Caco-2 (cell line): Measurements from ENCODE around the gene ARHGAP24. TPM values are rescaled to one million over a fixed set of nuclear protein-coding genes. Genes with fewer than 3 reads are reported as not detected.

Source experiments
- BruUV-seq: library from RNA; stranded (reverse); fragments of 400-500 nt; replicated peaks from 2 replicates; lab custom pipeline; 2021; lab: Mats Ljungman, UMichigan
- CTCF ChIA-PET: fragments of 300-600 bp; sonication (Branson Sonifier 250); formaldehyde crosslinking; loops from one replicate; lab custom pipeline; 2022; ENCODE audit warnings: antibody characterized with exemption; lab: Charles Lee
- POLR2A ChIA-PET: fragments of 300-600 bp; sonication (Branson Sonifier 250); formaldehyde crosslinking; loops from one replicate; lab custom pipeline; 2022; ENCODE audit warnings: antibody characterized with exemption; lab: Charles Lee
- DNase-seq, 2 experiments: peaks; one replicate each; pipeline versions ENCODE4 v3.0.0 to v3.0.0-alpha.2; 2020 to 2022
- H3K27me3 ChIP-seq: replicated peaks from 2 replicates; pipeline ENCODE4 v1.6.0; 2011; ENCODE audit warnings: low read length; ENCODE audit not compliant: control insufficient read depth, insufficient read depth
- H3K36me3 ChIP-seq: 2 replicates; pipeline ENCODE4 v1.5.1; 2011; ENCODE audit warnings: low read length; ENCODE audit not compliant: control insufficient read depth, insufficient read depth
- H3K4me1 ChIP-seq: fragments of 250-450 bp; sonication (Bioruptor Pico); 2 replicates; pipeline ENCODE4 v1.5.1; 2020; ENCODE audit warnings: mild to moderate bottlenecking
- H3K4me3 ChIP-seq: 2 replicates; pipeline ENCODE4 v1.5.1; 2011; ENCODE audit warnings: low read depth, mild to moderate bottlenecking, control low read depth, low read length
- H3K9me3 ChIP-seq: fragments of 250-450 bp; sonication (Bioruptor Pico); 2 replicates; pipeline ENCODE4 v1.5.1; 2020; ENCODE audit warnings: mild to moderate bottlenecking, moderate library complexity
- H3K27ac Mint-ChIP-seq: one replicate; pipeline ENCODE4 v1.8.0; 2022; ENCODE audit warnings: mixed read lengths; ENCODE audit not compliant: unreplicated experiment
- H3K27me3 Mint-ChIP-seq: one replicate; pipeline ENCODE4 v1.8.0; 2022; ENCODE audit warnings: mixed read lengths; ENCODE audit not compliant: insufficient read depth, unreplicated experiment
- H3K36me3 Mint-ChIP-seq: one replicate; pipeline ENCODE4 v1.8.0; 2022; ENCODE audit warnings: mild to moderate bottlenecking, mixed read lengths; ENCODE audit not compliant: insufficient read depth, unreplicated experiment
- H3K4me1 Mint-ChIP-seq: one replicate; pipeline ENCODE4 v1.8.0; 2022; ENCODE audit warnings: low read depth, mixed read lengths; ENCODE audit not compliant: unreplicated experiment
- H3K4me3 Mint-ChIP-seq: one replicate; pipeline ENCODE4 v1.8.0; 2022; ENCODE audit warnings: mild to moderate bottlenecking, moderate library complexity, mixed read lengths; ENCODE audit not compliant: unreplicated experiment
- H3K9me3 Mint-ChIP-seq: one replicate; pipeline ENCODE4 v1.8.0; 2022; ENCODE audit warnings: mixed read lengths; ENCODE audit not compliant: unreplicated experiment
- intact Hi-C: fragments of 100-400 bp; cut with micrococcal nuclease; formaldehyde crosslinking; loops from one replicate; pipeline ENCODE4 v1.10.0; 2022; ENCODE audit not compliant: unreplicated experiment
- total RNA-seq: library from RNA; stranded (reverse); gene quantifications from 2 replicates; pipeline ENCODE4 v1.2.3, GENCODE V29; 2022
- TF ChIP-seq, protein P1 (sequence below), 2 experiments: fragments of 200-600 bp in 1 of 2; IDR thresholded peaks; 1 replicate in 1 of 2; 2 replicates in 1 of 2; pipeline versions ENCODE4 v1.5.1 to v1.8.0; 2011 to 2022; ENCODE audit warnings: antibody characterized with exemption in 1 of 2, control low read depth in 1 of 2, inconsistent platforms in 1 of 2, low read depth in 1 of 2, low read length in 1 of 2, mild to moderate bottlenecking in 1 of 2, moderate library complexity in 1 of 2; ENCODE audit not compliant: insufficient read depth in 1 of 2, severe bottlenecking in 1 of 2, unreplicated experiment in 1 of 2

Gene ARHGAP24
- total RNA-seq, 1 experiment from 2014 or later: 2.8 TPM

DNA sequence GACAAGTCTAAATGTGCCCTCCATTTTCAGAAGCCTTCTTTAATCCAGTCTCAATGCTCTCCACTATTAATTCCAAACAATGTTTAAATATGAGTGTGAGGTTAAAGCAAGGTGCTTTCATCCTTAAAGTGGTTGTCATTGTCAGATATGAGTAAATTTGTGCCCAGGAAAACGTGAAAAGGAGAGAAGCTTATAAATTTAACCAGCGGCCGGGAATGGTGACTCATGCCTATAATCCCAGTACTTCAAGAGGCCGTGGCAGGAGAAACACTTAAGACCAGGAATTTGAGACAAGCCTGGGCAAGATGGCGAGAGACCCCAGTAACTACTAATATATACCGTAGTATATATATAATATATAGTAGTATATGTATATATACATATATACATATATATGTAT is 270.0 kb downstream of the ARHGAP24 start:
- Mint-ChIP-seq H3K27ac (no peak overlapping the region), H3K4me3 (no peak overlapping the region), H3K9me3 (no peaks in the 10 kb centered on the region), H3K27me3 (peaks cover 16% of the 10 kb centered on the region), H3K4me1 (no peaks in the 10 kb centered on the region), H3K36me3 (no peaks in the 10 kb centered on the region)
- DNase-seq: no peak
- intact Hi-C loops: no loop called here
- Histone ChIP-seq H3K27me3 (no peaks in the 10 kb centered on the region), H3K9me3 (no peaks in the 10 kb centered on the region), H3K36me3 (no peaks in the 10 kb centered on the region), H3K4me1 (no peaks in the 10 kb centered on the region), H3K4me3 (no peak overlapping the region)
- TF ChIP-seq, protein P1, sequence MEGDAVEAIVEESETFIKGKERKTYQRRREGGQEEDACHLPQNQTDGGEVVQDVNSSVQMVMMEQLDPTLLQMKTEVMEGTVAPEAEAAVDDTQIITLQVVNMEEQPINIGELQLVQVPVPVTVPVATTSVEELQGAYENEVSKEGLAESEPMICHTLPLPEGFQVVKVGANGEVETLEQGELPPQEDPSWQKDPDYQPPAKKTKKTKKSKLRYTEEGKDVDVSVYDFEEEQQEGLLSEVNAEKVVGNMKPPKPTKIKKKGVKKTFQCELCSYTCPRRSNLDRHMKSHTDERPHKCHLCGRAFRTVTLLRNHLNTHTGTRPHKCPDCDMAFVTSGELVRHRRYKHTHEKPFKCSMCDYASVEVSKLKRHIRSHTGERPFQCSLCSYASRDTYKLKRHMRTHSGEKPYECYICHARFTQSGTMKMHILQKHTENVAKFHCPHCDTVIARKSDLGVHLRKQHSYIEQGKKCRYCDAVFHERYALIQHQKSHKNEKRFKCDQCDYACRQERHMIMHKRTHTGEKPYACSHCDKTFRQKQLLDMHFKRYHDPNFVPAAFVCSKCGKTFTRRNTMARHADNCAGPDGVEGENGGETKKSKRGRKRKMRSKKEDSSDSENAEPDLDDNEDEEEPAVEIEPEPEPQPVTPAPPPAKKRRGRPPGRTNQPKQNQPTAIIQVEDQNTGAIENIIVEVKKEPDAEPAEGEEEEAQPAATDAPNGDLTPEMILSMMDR (IDR thresholded peaks at IDR 0.05; ENCODE audit: insufficient read depth in 1 of 2, low read depth in 1 of 2, low read length in 1 of 2, severe bottlenecking in 1 of 2, unreplicated experiment in 1 of 2): no peak
- no TSS peak for BruUV-seq
- POLR2A ChIA-PET: no interaction called here
- CTCF ChIA-PET: no interaction called here

DNA sequence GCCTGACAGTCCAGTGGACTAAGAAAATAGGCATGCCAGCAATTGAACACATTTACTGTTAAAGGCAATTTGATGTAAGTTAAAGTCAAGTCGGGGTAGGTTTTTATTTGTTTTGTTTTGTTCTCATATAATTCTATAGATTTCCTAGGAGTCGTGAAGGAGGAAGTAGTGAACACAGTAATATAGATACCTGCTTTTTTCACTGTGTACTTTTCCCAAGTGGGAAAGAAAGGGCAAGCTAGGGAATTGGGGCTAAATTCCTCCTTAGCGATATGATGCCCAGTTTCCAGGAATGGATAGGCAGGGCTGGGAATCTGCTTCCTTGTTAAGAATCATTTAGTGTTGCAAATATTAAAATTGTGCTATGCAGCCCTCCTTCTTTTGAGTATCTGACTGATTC is 271.0 kb downstream of the ARHGAP24 start:
- H3K27ac Mint-ChIP-seq: no peak overlapping the region
- ChIA-PET POLR2A (no interaction called here), CTCF (no interaction called here)
- H3K36me3 ChIP-seq: no peaks in the 10 kb centered on the region
- peaks cover 12% of the 10 kb centered on the region for H3K27me3 Mint-ChIP-seq
- TF ChIP-seq, protein P1 (IDR thresholded peaks at IDR 0.05; ENCODE audit: insufficient read depth in 1 of 2, low read depth in 1 of 2, low read length in 1 of 2, severe bottlenecking in 1 of 2, unreplicated experiment in 1 of 2): no peak
- no peaks in the 10 kb centered on the region for H3K27me3 ChIP-seq
- BruUV-seq: no TSS peak
- H3K4me1 ChIP-seq: no peaks in the 10 kb centered on the region
- no peaks in the 10 kb centered on the region for H3K4me1 Mint-ChIP-seq
- no peaks in the 10 kb centered on the region for H3K9me3 Mint-ChIP-seq
- H3K4me3 ChIP-seq: no peak overlapping the region
- no peaks in the 10 kb centered on the region for H3K36me3 Mint-ChIP-seq
- DNase-seq: no peak
- intact Hi-C loops: no loop called here
- no peak overlapping the region for H3K4me3 Mint-ChIP-seq
- no peaks in the 10 kb centered on the region for H3K9me3 ChIP-seq

DNA sequence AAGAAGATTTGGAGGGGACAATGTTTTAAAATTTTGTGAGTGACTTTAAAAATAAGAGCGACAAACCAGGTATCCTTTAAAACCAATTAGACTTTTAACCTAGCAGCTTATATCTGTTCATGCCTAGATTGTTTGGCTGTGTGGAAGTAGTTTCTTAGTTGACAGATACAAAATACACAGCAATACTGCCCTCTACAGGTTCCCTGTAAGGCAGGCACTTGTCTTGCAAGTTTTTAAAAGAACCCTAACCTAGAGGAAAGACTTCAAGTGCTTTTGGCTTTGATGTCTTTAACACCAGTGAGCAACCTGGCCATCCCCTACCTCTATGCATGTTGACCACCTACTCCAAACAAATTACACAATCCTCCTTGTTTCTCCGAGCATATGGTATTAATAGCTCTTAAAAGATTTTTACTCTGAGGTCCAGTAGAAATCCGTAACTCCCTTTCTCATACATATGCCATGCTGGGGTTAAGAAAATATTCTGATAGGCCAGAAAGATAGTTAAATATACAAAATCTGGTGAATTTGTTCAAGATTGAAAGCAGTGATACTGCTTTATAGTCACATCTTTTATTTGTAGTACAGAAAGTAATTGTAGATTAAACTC is 273.0 kb downstream of the ARHGAP24 start:
- no peaks in the 10 kb centered on the region for H3K36me3 ChIP-seq
- TF ChIP-seq, protein P1 (IDR thresholded peaks at IDR 0.05; ENCODE audit: insufficient read depth in 1 of 2, low read depth in 1 of 2, low read length in 1 of 2, severe bottlenecking in 1 of 2, unreplicated experiment in 1 of 2): peak; percentile 71 to 77
- Mint-ChIP-seq H3K27me3 (peaks cover 5% of the 10 kb centered on the region), H3K4me3 (no peak overlapping the region), H3K9me3 (no peaks in the 10 kb centered on the region), H3K4me1 (no peaks in the 10 kb centered on the region), H3K36me3 (no peaks in the 10 kb centered on the region), H3K27ac (no peak overlapping the region)
- ChIA-PET POLR2A (no interaction called here), CTCF (interaction anchor here (0.9 to 1.4 kb wide), 4 partner anchors 49 to 664 kb away, joined by 3 to 5 read pairs (median 4); no protein-coding TSS in a partner anchor)
- H3K4me3 ChIP-seq: no peak overlapping the region
- intact Hi-C loops: loop anchor here (1.0 to 2.0 kb wide), 5 partner anchors 330 to 663 kb away; no protein-coding TSS in a partner anchor
- H3K9me3 ChIP-seq: no peaks in the 10 kb centered on the region
- no TSS peak for BruUV-seq
- peak in 1 of 2 experiments; percentile 49 for DNase-seq
- H3K27me3 ChIP-seq: no peaks in the 10 kb centered on the region
- no peaks in the 10 kb centered on the region for H3K4me1 ChIP-seq
